GM10266 (cell line): ENCODE results near the gene APBB1.

Experiments
- DNase-seq: peaks from one replicate; pipeline ENCODE4 v3.0.0; 2012; ENCODE audit errors: extremely low spot score
- TF ChIP-seq, protein P1 (sequence below): IDR thresholded peaks from 2 replicates; pipeline ENCODE4 v1.5.1; 2012; ENCODE audit warnings: mild to moderate bottlenecking, low read depth; ENCODE audit not compliant: control insufficient read depth, insufficient read depth; ENCODE audit errors: missing control alignments

The APBB1 gene

DNA sequence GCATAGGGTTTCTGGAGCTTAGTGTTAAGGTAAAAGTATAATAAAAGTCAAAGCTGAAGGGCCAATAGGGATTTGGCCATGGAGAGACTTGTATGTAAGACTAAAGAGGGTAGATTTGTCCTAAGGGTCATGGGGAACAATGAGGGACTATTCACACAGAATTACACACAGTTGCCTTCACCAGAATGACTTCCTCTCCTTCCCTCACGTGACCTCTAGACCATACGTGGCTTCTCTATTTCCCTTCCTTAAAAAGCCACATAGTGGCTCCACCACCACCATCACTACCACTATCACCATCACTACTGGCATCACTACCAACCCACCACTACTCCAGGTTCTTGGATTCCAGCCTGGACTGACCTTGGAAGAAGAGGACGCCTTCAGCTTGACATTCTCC is 19.1 kb upstream of the APBB1 start:
- DNase-seq: no peak
- TF ChIP-seq, protein P1, sequence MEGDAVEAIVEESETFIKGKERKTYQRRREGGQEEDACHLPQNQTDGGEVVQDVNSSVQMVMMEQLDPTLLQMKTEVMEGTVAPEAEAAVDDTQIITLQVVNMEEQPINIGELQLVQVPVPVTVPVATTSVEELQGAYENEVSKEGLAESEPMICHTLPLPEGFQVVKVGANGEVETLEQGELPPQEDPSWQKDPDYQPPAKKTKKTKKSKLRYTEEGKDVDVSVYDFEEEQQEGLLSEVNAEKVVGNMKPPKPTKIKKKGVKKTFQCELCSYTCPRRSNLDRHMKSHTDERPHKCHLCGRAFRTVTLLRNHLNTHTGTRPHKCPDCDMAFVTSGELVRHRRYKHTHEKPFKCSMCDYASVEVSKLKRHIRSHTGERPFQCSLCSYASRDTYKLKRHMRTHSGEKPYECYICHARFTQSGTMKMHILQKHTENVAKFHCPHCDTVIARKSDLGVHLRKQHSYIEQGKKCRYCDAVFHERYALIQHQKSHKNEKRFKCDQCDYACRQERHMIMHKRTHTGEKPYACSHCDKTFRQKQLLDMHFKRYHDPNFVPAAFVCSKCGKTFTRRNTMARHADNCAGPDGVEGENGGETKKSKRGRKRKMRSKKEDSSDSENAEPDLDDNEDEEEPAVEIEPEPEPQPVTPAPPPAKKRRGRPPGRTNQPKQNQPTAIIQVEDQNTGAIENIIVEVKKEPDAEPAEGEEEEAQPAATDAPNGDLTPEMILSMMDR: no peak

DNA sequence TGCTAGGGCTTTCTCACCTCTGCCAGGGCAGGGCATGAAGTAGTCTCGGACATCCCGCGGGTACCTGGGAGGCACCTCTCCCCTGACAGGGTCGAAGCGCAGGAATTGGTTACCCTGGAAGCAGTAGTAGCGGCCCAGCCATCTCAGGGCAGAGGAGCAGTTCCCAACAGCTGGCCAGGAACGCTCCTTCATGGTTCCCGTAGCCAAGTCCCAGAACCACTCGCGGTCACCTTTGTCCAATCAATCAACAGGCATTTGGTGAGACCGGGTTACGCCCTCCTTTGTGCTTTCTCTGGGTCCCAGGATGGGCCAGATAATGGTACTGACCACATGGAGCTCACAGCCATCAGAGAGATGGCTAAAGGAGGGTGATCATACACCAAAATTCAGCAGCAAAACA is 18.5 kb upstream of the APBB1 start:
- DNase-seq: no peak
- TF ChIP-seq, protein P1: no peak

DNA sequence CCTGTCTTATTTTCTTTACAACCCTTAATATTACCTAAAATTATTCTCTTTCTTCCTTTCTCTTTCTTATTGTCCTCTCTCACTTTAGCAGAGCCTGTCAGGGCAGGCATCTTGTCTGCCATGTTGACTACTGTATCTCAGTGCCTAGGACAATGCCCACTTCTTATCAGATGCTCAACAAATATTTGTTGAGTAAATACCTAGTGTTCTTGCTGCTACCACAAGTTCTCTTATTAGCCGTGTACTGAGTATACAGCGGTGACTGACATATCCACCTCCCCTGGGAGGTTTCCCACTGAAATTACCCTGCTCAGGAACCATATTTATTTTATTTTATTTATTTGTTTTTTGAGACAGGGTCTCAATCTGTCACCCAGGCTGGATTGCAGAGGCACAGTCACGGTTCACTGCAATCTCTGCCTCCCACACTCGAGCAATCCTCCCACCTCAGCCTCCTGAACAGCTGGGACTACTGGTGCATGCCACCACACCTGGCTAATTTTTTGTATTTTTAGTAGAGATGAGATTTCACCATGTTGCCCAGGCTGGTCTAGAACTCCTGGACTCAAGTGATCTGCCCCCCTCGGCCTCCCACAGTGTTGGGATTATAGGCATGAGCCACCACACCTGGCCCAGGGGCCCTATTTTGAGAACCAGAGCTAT is 15.2 kb upstream of the APBB1 start:
- TF ChIP-seq, protein P1: no peak
- no peak for DNase-seq

DNA sequence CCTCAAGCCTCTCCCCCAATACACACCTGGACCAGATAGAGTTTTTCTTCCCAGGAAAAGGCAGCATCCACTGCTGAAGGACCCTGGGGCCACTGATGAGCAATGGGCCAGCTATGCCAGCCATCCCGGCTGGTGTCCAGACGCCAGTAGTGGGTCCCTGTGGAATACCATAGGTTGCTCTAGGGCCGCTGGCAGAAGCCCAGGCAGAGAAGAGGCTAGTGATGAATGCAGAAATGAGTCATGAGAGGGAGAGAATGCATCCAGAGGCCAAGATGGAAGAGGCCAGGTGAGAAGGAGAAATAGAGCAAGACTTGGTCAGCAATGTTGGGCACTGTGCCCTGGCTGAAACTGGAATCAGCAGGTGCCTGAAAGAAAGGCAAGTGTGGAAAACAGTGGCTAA is 13.0 kb upstream of the APBB1 start:
- no peak for DNase-seq
- TF ChIP-seq, protein P1: no peak

DNA sequence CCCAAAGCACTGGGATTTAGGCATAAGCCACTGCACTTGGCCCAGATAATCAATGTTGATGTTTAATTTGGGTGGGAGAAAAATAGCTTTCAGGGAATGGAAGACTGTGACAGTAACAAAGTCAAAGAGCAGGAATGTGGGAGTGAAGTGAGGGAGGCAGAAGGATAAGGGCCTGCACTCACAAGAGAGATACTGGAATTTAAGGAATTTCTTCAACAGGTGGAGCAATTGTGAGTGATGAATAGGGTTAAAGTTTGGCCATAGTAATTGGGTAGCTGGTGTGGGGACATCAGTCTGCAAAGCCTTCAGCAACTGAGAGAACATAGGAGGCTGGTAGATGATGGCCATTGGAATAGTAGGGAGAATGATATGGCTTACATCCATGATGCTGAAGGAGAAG is 8.6 kb upstream of the APBB1 start:
- TF ChIP-seq, protein P1: no peak
- no peak for DNase-seq

DNA sequence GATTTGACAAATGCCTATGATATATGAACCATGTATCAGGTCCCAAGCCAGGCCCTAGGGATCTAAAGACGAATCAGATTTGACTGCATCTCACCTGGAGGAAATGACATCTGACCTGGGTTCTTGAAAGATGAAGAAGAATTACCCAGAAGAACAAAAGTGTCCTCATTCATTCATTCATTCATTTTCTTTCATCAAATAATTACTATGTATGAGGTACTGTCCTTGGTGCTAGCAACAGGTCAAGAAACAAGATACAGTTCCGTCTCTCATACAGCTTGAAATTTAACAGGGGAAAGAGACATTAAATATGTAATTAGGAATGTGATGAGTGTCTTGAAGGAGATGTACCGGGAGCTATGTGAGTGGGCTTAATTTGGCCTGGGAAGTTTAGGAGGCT is 1.8 kb upstream of the APBB1 start:
- no peak for DNase-seq
- TF ChIP-seq, protein P1: no peak

DNA sequence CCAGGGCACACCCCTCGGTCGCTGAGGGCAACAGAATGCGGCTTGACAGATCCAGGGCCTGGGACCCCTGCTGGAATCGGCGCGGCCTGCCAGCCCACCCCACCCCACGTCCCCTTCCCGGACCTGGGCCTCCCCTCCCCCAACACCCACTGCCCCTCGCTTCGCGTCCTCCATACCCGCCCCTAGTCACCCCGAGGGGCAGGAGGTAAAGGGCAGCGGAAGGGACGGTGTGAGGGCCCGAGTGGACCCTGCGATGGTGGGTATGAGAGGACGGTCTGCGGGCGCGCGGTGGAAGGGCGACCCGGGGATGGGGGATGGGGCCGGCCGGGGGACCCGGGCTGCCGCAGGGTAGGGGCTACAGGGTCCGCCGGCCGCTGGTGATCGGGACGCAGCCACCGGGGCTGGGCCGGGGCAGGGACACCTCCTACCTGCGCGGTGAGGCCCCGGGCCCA is 311 bp downstream of the APBB1 start:
- TF ChIP-seq, protein P1: no peak
- DNase-seq: no peak
